OCI-LY3 (cell line): ENCODE measurements around the gene ATP10A.

Experiments
- H2AFZ ChIP-seq: fragments of 200-600, 300-600 bp; shearing (Covaris generic); 2 replicates; pipeline ENCODE4 v1.6.0; 2014; ENCODE audit warnings: antibody characterized with exemption, low read depth, low read length
- H3K27ac ChIP-seq: fragments of 200-600, 300-600 bp; sonication (generic); 2 replicates; pipeline ENCODE4 v1.5.1; 2014; ENCODE audit warnings: mild to moderate bottlenecking, low read length, moderate library complexity, mixed read lengths
- H3K27me3 ChIP-seq: fragments of 200-600, 300-600 bp; sonication (generic); 2 replicates; pipeline ENCODE4 v1.6.1; 2014; ENCODE audit warnings: low read depth, low read length, mixed read lengths
- H3K36me3 ChIP-seq: fragments of 200-600, 300-600 bp; sonication (generic); replicated peaks from 2 replicates; pipeline ENCODE3; 2014; ENCODE audit warnings: low read depth, low read length, mixed read lengths
- H3K4me1 ChIP-seq: fragments of 300-600, 200-600 bp; sonication (generic); 2 replicates; pipeline ENCODE4 v1.6.1; 2014; ENCODE audit warnings: low read length, mixed read lengths
- H3K4me2 ChIP-seq: fragments of 200-600, 300-600 bp; sonication (generic); 2 replicates; pipeline ENCODE4 v1.6.1; 2014; ENCODE audit warnings: low read length, mixed read lengths
- H3K4me3 ChIP-seq: fragments of 300-600, 200-600 bp; sonication (generic); 2 replicates; pipeline ENCODE4 v1.5.1; 2014; ENCODE audit warnings: antibody characterized with exemption, mild to moderate bottlenecking, low read length, moderate library complexity
- H3K79me2 ChIP-seq: fragments of 300-600, 200-600 bp; shearing (Covaris generic); 2 replicates; pipeline ENCODE4 v1.6.1; 2014; ENCODE audit warnings: mild to moderate bottlenecking, low read length, mixed read lengths
- H3K9ac ChIP-seq: fragments of 300-600, 200-600 bp; shearing (Covaris generic); 2 replicates; pipeline ENCODE4 v1.6.0; 2014; ENCODE audit warnings: mild to moderate bottlenecking, low read length, moderate library complexity
- H3K9me3 ChIP-seq: fragments of 200-600, 300-600 bp; shearing (Covaris generic); 2 replicates; pipeline ENCODE4 v1.6.1; 2014; ENCODE audit warnings: low read length, mixed read lengths; ENCODE audit not compliant: insufficient read depth
- H4K20me1 ChIP-seq: fragments of 200-600, 300-600 bp; sonication (generic); 2 replicates; pipeline ENCODE4 v1.6.1; 2016; ENCODE audit warnings: low read length, mixed read lengths; ENCODE audit not compliant: insufficient read depth
- CTCF ChIP-seq: fragments of 200-600, 300-600 bp; sonication (generic); IDR thresholded peaks from 2 replicates; pipeline ENCODE4 v1.5.1; 2014; ENCODE audit warnings: antibody characterized with exemption, low read length, low read depth
- EZH2phosphoT487 ChIP-seq: fragments of 200-600 bp; shearing (Covaris generic); IDR thresholded peaks from 2 replicates; pipeline ENCODE4 v1.6.1; 2018; ENCODE audit warnings: antibody characterized with exemption, mixed run types, low read depth

The ATP10A gene

GRCh38 chr15:25715536-25716413 lies 147.4 kb downstream of the ATP10A start:
- TF ChIP-seq CTCF (no peak), EZH2phosphoT487 (no peak)
- H2AFZ ChIP-seq: no peak overlapping the region
- H3K36me3 ChIP-seq: no peaks in the 10 kb centered on the region
- no peaks in the 10 kb centered on the region for H3K4me1 ChIP-seq
- H3K27ac ChIP-seq: no peak overlapping the region
- no peaks in the 10 kb centered on the region for H3K79me2 ChIP-seq
- no peak overlapping the region for H3K9ac ChIP-seq
- H3K27me3 ChIP-seq: no peaks in the 10 kb centered on the region
- H3K4me2 ChIP-seq: no peak overlapping the region
- H3K4me3 ChIP-seq: no peak overlapping the region
- no peaks in the 10 kb centered on the region for H3K9me3 ChIP-seq
- H4K20me1 ChIP-seq: no peaks in the 10 kb centered on the region

GRCh38 chr15:25714538-25714840 lies 148.6 kb downstream of the ATP10A start:
- no peaks in the 10 kb centered on the region for H3K9me3 ChIP-seq
- TF ChIP-seq EZH2phosphoT487 (no peak), CTCF (no peak)
- no peak overlapping the region for H2AFZ ChIP-seq
- no peaks in the 10 kb centered on the region for H4K20me1 ChIP-seq
- no peaks in the 10 kb centered on the region for H3K36me3 ChIP-seq
- no peak overlapping the region for H3K4me2 ChIP-seq
- no peak overlapping the region for H3K9ac ChIP-seq
- H3K4me1 ChIP-seq: no peaks in the 10 kb centered on the region
- no peak overlapping the region for H3K4me3 ChIP-seq
- no peak overlapping the region for H3K27ac ChIP-seq
- H3K27me3 ChIP-seq: no peaks in the 10 kb centered on the region
- H3K79me2 ChIP-seq: no peaks in the 10 kb centered on the region

- Histone ChIP-seq H3K4me2 (no peak overlapping the region), H3K4me1 (no peaks in the 10 kb centered on the region), H3K9ac (no peak overlapping the region), H3K36me3 (no peaks in the 10 kb centered on the region), H3K79me2 (no peaks in the 10 kb centered on the region), H3K27ac (no peak overlapping the region), H3K27me3 (no peaks in the 10 kb centered on the region), H3K9me3 (no peaks in the 10 kb centered on the region), H4K20me1 (no peaks in the 10 kb centered on the region), H2AFZ (no peak overlapping the region), H3K4me3 (no peak overlapping the region)
- no peak for TF ChIP-seq EZH2phosphoT487
- TF ChIP-seq CTCF: no peak
These were observed 149.2 kb downstream of the ATP10A start for GRCh38 chr15:25713736-25714537.

- Histone ChIP-seq H2AFZ (no peak overlapping the region), H3K36me3 (no peaks in the 10 kb centered on the region), H3K79me2 (no peaks in the 10 kb centered on the region), H3K9me3 (no peaks in the 10 kb centered on the region), H4K20me1 (no peaks in the 10 kb centered on the region), H3K4me3 (no peak overlapping the region), H3K4me1 (no peaks in the 10 kb centered on the region), H3K4me2 (no peak overlapping the region), H3K27me3 (no peaks in the 10 kb centered on the region), H3K9ac (no peak overlapping the region), H3K27ac (no peak overlapping the region)
- no peak for TF ChIP-seq EZH2phosphoT487
- no peak for TF ChIP-seq CTCF
These were observed 150.2 kb downstream of the ATP10A start for GRCh38 chr15:25712961-25713355.
